GM18511 (cell line): ENCODE measurements around the gene LIN9.

ENCODE experiments used
- ATAC-seq: cut with Tn5 transposase; IDR thresholded peaks from one replicate; pipeline ENCODE4 v1.9.1; 2021; ENCODE audit warnings: mild to moderate bottlenecking, moderate library complexity; ENCODE audit not compliant: unreplicated experiment

LIN9 gene

DNA sequence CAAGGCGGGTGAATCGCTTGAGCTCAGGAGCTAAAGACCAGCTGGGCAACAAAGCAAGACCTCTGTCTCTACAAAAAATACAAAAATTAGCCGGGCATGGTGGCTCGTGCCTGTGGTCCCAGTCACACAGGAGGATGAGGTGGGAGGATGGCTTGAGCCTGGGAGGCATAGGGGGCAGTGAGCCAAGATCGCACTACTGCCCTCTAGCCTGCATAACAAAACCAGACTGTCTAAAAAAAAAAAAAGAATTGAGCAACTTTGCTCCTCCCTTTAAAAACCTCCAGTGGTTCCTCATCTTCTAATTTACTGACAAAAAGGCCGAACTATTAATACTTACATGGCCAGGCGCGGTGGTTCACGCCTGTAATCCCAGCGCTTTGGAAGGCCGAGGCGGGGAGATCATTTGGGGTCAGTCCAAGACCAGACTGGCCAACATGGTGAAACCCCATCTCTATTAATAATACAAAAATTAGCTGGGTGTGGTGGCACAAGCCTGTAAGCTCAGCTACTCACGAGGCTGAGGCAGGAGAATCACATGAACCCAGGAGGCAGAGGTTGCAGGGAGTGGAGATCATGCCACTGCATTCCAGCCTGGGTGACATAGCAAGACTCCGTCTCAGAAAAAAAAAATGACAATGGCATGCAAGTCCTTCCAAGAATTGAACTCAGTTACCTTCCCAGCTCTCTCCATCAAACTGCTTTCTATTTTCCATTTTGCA lies 126.8 kb downstream of the LIN9 start:
- no peak for ATAC-seq
